ENCODE measurements around the gene WDR36. TPM values are rescaled to one million over a fixed set of nuclear protein-coding genes. Genes with fewer than 3 reads are reported as not detected.

WDR36 gene
- total RNA-seq, 1 donor from 2014 or later = 23.5 TPM

DNA sequence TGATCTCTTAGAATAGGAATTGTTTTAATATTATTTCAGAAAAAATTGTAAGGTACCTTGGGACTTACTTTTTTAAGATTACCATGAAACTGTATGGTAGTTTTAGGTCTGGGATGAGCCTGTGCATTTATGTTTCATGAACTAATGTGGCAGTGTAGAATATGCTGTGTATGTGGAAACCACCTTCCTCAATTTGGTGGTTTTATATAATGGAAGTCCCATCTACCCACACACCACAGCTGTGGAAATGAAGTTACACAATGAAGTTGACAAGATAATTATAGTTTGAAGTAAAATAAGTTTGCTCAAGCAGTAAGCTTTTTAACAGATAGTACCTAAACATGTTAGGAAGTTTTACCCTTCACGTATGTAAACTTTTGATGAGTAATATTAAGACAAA lies 24.4 kb downstream of the WDR36 start:
- H3K27ac Mint-ChIP-seq (ENCODE audit: unreplicated experiment) = no peak overlapping the region
- no peaks in the 10 kb centered on the region for H3K9me3 Mint-ChIP-seq (ENCODE audit: unreplicated experiment)
- no peaks in the 10 kb centered on the region for H3K4me1 Mint-ChIP-seq (ENCODE audit: unreplicated experiment)
- TF ChIP-seq, protein P1, sequence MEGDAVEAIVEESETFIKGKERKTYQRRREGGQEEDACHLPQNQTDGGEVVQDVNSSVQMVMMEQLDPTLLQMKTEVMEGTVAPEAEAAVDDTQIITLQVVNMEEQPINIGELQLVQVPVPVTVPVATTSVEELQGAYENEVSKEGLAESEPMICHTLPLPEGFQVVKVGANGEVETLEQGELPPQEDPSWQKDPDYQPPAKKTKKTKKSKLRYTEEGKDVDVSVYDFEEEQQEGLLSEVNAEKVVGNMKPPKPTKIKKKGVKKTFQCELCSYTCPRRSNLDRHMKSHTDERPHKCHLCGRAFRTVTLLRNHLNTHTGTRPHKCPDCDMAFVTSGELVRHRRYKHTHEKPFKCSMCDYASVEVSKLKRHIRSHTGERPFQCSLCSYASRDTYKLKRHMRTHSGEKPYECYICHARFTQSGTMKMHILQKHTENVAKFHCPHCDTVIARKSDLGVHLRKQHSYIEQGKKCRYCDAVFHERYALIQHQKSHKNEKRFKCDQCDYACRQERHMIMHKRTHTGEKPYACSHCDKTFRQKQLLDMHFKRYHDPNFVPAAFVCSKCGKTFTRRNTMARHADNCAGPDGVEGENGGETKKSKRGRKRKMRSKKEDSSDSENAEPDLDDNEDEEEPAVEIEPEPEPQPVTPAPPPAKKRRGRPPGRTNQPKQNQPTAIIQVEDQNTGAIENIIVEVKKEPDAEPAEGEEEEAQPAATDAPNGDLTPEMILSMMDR (IDR thresholded peaks at IDR 0.05) = no peak
- no peak overlapping the region for H3K4me3 Mint-ChIP-seq (ENCODE audit: unreplicated experiment)
- H3K36me3 Mint-ChIP-seq (ENCODE audit: unreplicated experiment) = peaks cover 33% of the 10 kb centered on the region
- H3K27me3 Mint-ChIP-seq (ENCODE audit: unreplicated experiment) = no peaks in the 10 kb centered on the region
- DNase-seq (ENCODE audit: extremely low spot score, unreplicated experiment) = no peak

DNA sequence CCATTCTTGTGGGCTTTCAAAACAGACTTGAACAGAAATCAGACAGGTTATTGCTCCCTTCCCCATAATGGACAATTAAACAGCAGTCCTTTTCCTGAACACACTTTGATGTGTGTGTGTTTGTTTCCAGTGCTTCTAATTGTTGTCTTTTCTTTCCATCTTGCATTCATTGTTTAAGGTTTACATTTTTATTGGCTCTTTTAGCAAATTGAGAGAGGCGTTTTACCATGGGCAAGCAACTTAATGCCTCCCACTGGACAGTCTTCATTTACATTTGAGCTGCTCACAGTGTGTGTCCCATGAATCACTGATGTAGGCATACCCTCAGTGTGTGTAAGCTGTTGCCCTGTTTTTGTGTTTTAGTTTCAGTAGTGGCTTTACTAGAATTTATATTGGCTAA lies 25.0 kb downstream of the WDR36 start:
- Mint-ChIP-seq H3K9me3 (ENCODE audit: unreplicated experiment) (no peaks in the 10 kb centered on the region), H3K36me3 (ENCODE audit: unreplicated experiment) (peaks cover 34% of the 10 kb centered on the region), H3K4me1 (ENCODE audit: unreplicated experiment) (no peaks in the 10 kb centered on the region), H3K4me3 (ENCODE audit: unreplicated experiment) (no peak overlapping the region), H3K27me3 (ENCODE audit: unreplicated experiment) (no peaks in the 10 kb centered on the region), H3K27ac (ENCODE audit: unreplicated experiment) (no peak overlapping the region)
- DNase-seq (ENCODE audit: extremely low spot score, unreplicated experiment) = no peak
- TF ChIP-seq, protein P1 (IDR thresholded peaks at IDR 0.05) = no peak

DNA sequence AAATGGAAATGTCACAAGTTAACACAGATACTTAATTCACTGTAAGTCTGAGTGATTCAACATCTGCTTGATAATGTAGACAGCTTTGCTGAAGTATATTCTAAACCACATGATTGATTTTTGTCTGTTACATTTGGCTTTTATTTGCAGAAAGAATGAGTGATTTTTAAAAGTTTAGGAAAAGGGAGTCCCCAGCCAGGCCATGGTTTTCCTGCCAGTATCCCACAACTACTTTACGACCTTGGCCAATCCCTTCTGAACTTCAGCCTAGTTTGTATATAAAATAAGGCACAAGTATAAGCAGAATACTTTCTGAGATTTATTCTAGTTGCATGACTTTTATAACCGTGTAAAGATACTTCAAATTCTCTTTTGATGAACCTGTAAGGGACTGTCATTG lies 27.1 kb downstream of the WDR36 start:
- peaks cover 27% of the 10 kb centered on the region for H3K36me3 Mint-ChIP-seq (ENCODE audit: unreplicated experiment)
- no peak overlapping the region for H3K27ac Mint-ChIP-seq (ENCODE audit: unreplicated experiment)
- no peaks in the 10 kb centered on the region for H3K27me3 Mint-ChIP-seq (ENCODE audit: unreplicated experiment)
- no peak for DNase-seq (ENCODE audit: extremely low spot score, unreplicated experiment)
- H3K4me1 Mint-ChIP-seq (ENCODE audit: unreplicated experiment) = no peaks in the 10 kb centered on the region
- no peak overlapping the region for H3K4me3 Mint-ChIP-seq (ENCODE audit: unreplicated experiment)
- H3K9me3 Mint-ChIP-seq (ENCODE audit: unreplicated experiment) = no peaks in the 10 kb centered on the region
- TF ChIP-seq, protein P1 (IDR thresholded peaks at IDR 0.05) = no peak

DNA sequence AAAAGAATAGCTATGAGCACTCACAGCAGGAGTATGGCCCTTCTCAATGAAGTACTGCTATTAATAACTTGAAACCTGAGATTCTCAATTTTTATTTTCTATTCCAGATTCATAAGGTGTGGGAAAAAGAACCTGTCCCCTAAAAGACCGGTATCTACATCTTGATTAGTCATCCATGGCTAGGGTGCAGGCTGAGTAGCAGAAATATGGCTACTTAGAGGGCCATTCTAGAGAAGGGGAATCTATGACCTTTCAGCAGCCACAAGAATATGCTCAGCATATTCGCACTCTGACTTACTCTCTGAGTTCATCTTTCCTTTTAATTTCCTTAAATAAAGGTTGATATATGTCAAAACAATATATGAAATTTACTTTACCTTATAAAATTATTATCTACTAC lies 27.7 kb downstream of the WDR36 start:
- Mint-ChIP-seq H3K4me1 (ENCODE audit: unreplicated experiment) (no peaks in the 10 kb centered on the region), H3K4me3 (ENCODE audit: unreplicated experiment) (no peak overlapping the region), H3K27me3 (ENCODE audit: unreplicated experiment) (no peaks in the 10 kb centered on the region), H3K36me3 (ENCODE audit: unreplicated experiment) (peaks cover 30% of the 10 kb centered on the region), H3K27ac (ENCODE audit: unreplicated experiment) (no peak overlapping the region), H3K9me3 (ENCODE audit: unreplicated experiment) (no peaks in the 10 kb centered on the region)
- no peak for DNase-seq (ENCODE audit: extremely low spot score, unreplicated experiment)
- TF ChIP-seq, protein P1 (IDR thresholded peaks at IDR 0.05) = no peak

DNA sequence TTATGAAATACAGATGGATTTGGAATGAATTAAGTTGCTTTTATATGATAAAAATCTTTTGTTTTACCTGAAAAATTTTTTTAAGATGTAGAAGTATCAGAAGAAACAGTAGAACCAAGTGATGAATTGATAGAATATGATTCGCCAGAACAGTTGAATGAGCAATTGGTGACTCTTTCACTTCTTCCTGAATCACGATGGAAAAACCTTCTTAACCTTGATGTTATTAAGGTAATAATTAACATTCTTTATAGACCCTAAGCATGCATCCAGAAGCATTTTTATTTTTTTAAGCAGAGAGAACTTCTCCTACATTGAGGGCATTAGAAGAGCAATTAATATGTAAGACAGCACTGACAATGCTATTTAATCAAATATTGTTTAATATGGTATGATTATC lies 28.8 kb downstream of the WDR36 start:
- Mint-ChIP-seq H3K9me3 (ENCODE audit: unreplicated experiment) (no peaks in the 10 kb centered on the region), H3K27ac (ENCODE audit: unreplicated experiment) (no peak overlapping the region), H3K36me3 (ENCODE audit: unreplicated experiment) (peaks cover 30% of the 10 kb centered on the region), H3K4me3 (ENCODE audit: unreplicated experiment) (no peak overlapping the region), H3K27me3 (ENCODE audit: unreplicated experiment) (no peaks in the 10 kb centered on the region), H3K4me1 (ENCODE audit: unreplicated experiment) (no peaks in the 10 kb centered on the region)
- TF ChIP-seq, protein P1 (IDR thresholded peaks at IDR 0.05) = no peak
- DNase-seq (ENCODE audit: extremely low spot score, unreplicated experiment) = no peak

Data from osteocyte (in vitro differentiated cells).